ENCODE measurements around the gene ACTR1A.

The ACTR1A gene

GRCh38 chr10:102491136-102491535 is 11.4 kb downstream of the ACTR1A start:
- Histone ChIP-seq H3K27me3 (ENCODE audit: low read length) (no peaks in the 10 kb centered on the region), H3K9me2 (replicated peaks; ENCODE audit: insufficient read depth, low read length) (no peaks in the 10 kb centered on the region), H3K9me3 (ENCODE audit: insufficient read depth, low read length) (no peaks in the 10 kb centered on the region), H2AFZ (ENCODE audit: low read depth, low read length, severe bottlenecking) (no peak overlapping the region), H3K4me3 (ENCODE audit: insufficient read depth, low read length, poor library complexity, severe bottlenecking) (no peak overlapping the region), H4K20me1 (ENCODE audit: low read depth, low read length) (peaks cover 3% of the 10 kb centered on the region; the same call in 1 of the 2 replicates), H3K4me2 (ENCODE audit: low read depth, low read length, poor library complexity, severe bottlenecking) (no peak overlapping the region), H3K36me3 (ENCODE audit: low read length) (0 out of 2 replicates have a peak, but pooled peaks cover 5% of the 10 kb centered on the region), H3F3A (ENCODE audit: insufficient read depth) (no peaks in the 10 kb centered on the region), H3K79me2 (ENCODE audit: insufficient read depth, low read length) (peaks cover 52% of the 10 kb centered on the region), H3K9ac (ENCODE audit: low read length) (no peak overlapping the region), H3K27ac (ENCODE audit: low read depth, low read length) (no peak overlapping the region)
- TF ChIP-seq, protein P1, sequence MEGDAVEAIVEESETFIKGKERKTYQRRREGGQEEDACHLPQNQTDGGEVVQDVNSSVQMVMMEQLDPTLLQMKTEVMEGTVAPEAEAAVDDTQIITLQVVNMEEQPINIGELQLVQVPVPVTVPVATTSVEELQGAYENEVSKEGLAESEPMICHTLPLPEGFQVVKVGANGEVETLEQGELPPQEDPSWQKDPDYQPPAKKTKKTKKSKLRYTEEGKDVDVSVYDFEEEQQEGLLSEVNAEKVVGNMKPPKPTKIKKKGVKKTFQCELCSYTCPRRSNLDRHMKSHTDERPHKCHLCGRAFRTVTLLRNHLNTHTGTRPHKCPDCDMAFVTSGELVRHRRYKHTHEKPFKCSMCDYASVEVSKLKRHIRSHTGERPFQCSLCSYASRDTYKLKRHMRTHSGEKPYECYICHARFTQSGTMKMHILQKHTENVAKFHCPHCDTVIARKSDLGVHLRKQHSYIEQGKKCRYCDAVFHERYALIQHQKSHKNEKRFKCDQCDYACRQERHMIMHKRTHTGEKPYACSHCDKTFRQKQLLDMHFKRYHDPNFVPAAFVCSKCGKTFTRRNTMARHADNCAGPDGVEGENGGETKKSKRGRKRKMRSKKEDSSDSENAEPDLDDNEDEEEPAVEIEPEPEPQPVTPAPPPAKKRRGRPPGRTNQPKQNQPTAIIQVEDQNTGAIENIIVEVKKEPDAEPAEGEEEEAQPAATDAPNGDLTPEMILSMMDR (IDR thresholded peaks at IDR 0.05; ENCODE audit: insufficient read depth, low read length, poor library complexity, severe bottlenecking), result no peak
- TF ChIP-seq EZH2phosphoT487 (conservative IDR thresholded peaks at IDR 0.05; ENCODE audit: low read length), result no peak

DNA sequence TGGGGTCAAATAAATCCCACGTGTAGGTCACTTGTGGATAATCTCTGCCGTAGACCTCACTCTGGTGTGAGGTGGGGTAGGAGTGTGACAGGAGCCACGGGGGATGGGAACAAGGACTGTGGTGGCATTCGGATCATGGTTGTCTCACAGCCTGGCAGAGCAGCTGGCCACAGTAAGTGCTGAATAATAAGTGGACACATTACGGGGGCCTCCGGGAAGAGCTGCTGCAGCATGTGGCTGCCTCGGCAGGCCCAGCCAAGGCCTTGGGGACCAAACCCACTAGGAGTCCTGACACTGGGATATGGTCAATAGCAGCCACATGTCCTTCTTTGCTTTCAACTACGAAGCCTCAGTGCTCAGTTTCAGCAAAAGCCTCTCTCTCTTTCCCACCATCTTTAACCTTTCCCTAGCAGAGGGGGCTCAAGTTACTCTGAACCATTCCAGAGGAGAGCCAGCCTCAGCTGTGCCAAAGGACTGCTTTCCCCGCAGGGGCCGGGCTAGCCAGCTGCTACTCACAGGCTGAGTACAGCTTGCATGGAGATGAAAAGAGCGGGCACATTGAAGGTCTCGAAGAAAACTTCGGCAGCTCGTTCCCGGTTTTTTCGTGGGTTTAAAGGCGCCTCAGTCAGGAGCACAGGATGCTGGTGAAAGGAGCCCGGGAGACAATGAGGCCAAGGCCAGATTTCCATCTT is 17.3 kb downstream of the ACTR1A start:
- Histone ChIP-seq H3F3A (ENCODE audit: insufficient read depth) (no peaks in the 10 kb centered on the region), H3K4me3 (ENCODE audit: insufficient read depth, low read length, poor library complexity, severe bottlenecking) (no peak overlapping the region), H3K27me3 (ENCODE audit: low read length) (no peaks in the 10 kb centered on the region), H3K9me2 (replicated peaks; ENCODE audit: insufficient read depth, low read length) (no peaks in the 10 kb centered on the region), H3K9ac (ENCODE audit: low read length) (no peak overlapping the region), H2AFZ (ENCODE audit: low read depth, low read length, severe bottlenecking) (no peak overlapping the region), H3K79me2 (ENCODE audit: insufficient read depth, low read length) (peaks cover 1% of the 10 kb centered on the region; the same call in 1 of the 2 replicates), H4K20me1 (ENCODE audit: low read depth, low read length) (no peaks in the 10 kb centered on the region), H3K4me2 (ENCODE audit: low read depth, low read length, poor library complexity, severe bottlenecking) (no peak overlapping the region), H3K9me3 (ENCODE audit: insufficient read depth, low read length) (no peaks in the 10 kb centered on the region), H3K36me3 (ENCODE audit: low read length) (0 out of 2 replicates have a peak, but pooled peaks cover 5% of the 10 kb centered on the region), H3K27ac (ENCODE audit: low read depth, low read length) (no peak overlapping the region)
- no peak for TF ChIP-seq EZH2phosphoT487 (conservative IDR thresholded peaks at IDR 0.05; ENCODE audit: low read length)
- TF ChIP-seq, protein P1 (IDR thresholded peaks at IDR 0.05; ENCODE audit: insufficient read depth, low read length, poor library complexity, severe bottlenecking), result no peak

- no peak overlapping the region for H3K4me2 ChIP-seq (ENCODE audit: low read depth, low read length, poor library complexity, severe bottlenecking)
- H2AFZ ChIP-seq (ENCODE audit: low read depth, low read length, severe bottlenecking), result no peak overlapping the region
- H3K27me3 ChIP-seq (ENCODE audit: low read length), result no peaks in the 10 kb centered on the region
- no peak overlapping the region for H3K4me3 ChIP-seq (ENCODE audit: insufficient read depth, low read length, poor library complexity, severe bottlenecking)
- no peaks in the 10 kb centered on the region for H4K20me1 ChIP-seq (ENCODE audit: low read depth, low read length)
- H3F3A ChIP-seq (ENCODE audit: insufficient read depth), result no peaks in the 10 kb centered on the region
- H3K36me3 ChIP-seq (ENCODE audit: low read length), result 0 out of 2 replicates have a peak, but pooled peaks cover 4% of the 10 kb centered on the region
- no peaks in the 10 kb centered on the region for H3K79me2 ChIP-seq (ENCODE audit: insufficient read depth, low read length)
- no peaks in the 10 kb centered on the region for H3K9me3 ChIP-seq (ENCODE audit: insufficient read depth, low read length)
- H3K27ac ChIP-seq (ENCODE audit: low read depth, low read length), result no peak overlapping the region
- H3K9ac ChIP-seq (ENCODE audit: low read length), result no peak overlapping the region
- TF ChIP-seq, protein P1 (IDR thresholded peaks at IDR 0.05; ENCODE audit: insufficient read depth, low read length, poor library complexity, severe bottlenecking), result no peak
- TF ChIP-seq EZH2phosphoT487 (conservative IDR thresholded peaks at IDR 0.05; ENCODE audit: low read length), result no peak
- H3K9me2 ChIP-seq (replicated peaks; ENCODE audit: insufficient read depth, low read length), result no peaks in the 10 kb centered on the region
Measured at GRCh38 chr10:102484021-102484420, 18.5 kb downstream of the ACTR1A start.
